K562 (cell line): ENCODE measurements around the gene IRF2. TPM values are rescaled to one million over a fixed set of nuclear protein-coding genes. Genes with fewer than 3 reads are reported as not detected.

Source experiments
- ATAC-seq: fragments of 200-7000 bp; cut with Tn5 transposase; 3 replicates; pipeline ENCODE4 v1.9.1; 2020; ENCODE audit warnings: moderate library complexity
- BruUV-seq: library from RNA; stranded (reverse); fragments of 400-500 nt; replicated peaks from 2 replicates; lab custom pipeline; 2021; lab: Mats Ljungman, UMichigan
- CTCF ChIA-PET: fragments of 300-600 bp; formaldehyde crosslinking; extraction: SDS; loops from one replicate; lab custom pipeline; 2021; ENCODE audit warnings: low intra/inter-chr PET ratio; lab: Yijun Ruan, JAX
- POLR2A ChIA-PET: fragments of 300-600, 350-650 bp; sonication (Branson Sonifier 250); formaldehyde crosslinking; extraction: SDS; loops from one replicate; lab custom pipeline; 2021; ENCODE audit warnings: antibody characterized with exemption, inconsistent platforms; lab: Yijun Ruan, JAX
- DNase-seq, 4 experiments: peaks; one replicate each; pipeline versions ENCODE4 v3.0.0 to v3.0.0-alpha.2; 2011 to 2018; ENCODE audit warnings: low spot score in 3 of 4, mixed read lengths in 3 of 4; ENCODE audit errors: extremely low read depth in 1 of 4
- FAIRE-seq: peaks from 2 replicates; lab custom pipeline; 2011; peaks lifted over from hg19 to GRCh38; lab: Jason Lieb, UNC
- H2AFZ ChIP-seq: 2 replicates; pipeline ENCODE4 v1.6.0; 2011; ENCODE audit warnings: low read depth, low read length, control low read depth, inconsistent platforms
- H3K27ac ChIP-seq: fragments of 200-600 bp; 3 replicates; pipeline ENCODE4 v1.8.0; 2011; ENCODE audit warnings: low read depth, mild to moderate bottlenecking, control low read depth, inconsistent platforms, low read length, moderate library complexity, mixed read lengths; ENCODE audit errors: extremely low read depth
- H3K27me3 ChIP-seq, 2 experiments: fragments of 300-600 bp in 1 of 2; 2 replicates in 1 of 2; 3 replicates in 1 of 2; pipeline versions ENCODE4 v1.6.0 to v1.8.0; 2011; ENCODE audit warnings: inconsistent platforms in 2 of 2, low read length in 2 of 2, mild to moderate bottlenecking in 1 of 2, mixed read lengths in 1 of 2, moderate library complexity in 1 of 2; ENCODE audit not compliant: control insufficient read depth in 2 of 2, insufficient read depth in 2 of 2
- H3K36me3 ChIP-seq: fragments of 300-600 bp; 3 replicates; pipeline ENCODE4 v1.8.0; 2011; ENCODE audit warnings: mild to moderate bottlenecking, low read length, inconsistent platforms; ENCODE audit not compliant: control insufficient read depth, insufficient read depth
- H3K4me1 ChIP-seq, 2 experiments: fragments of 200-600 bp in 1 of 2; replicated peaks in 1 of 2; 2 replicates in 1 of 2; 3 replicates in 1 of 2; pipeline versions ENCODE4 v1.5.1 to v1.8.0; 2011; ENCODE audit warnings: inconsistent platforms in 2 of 2, low read length in 2 of 2, mild to moderate bottlenecking in 1 of 2, mixed read lengths in 1 of 2, moderate library complexity in 1 of 2; ENCODE audit not compliant: control insufficient read depth in 2 of 2, insufficient read depth in 2 of 2
- H3K4me2 ChIP-seq: 2 replicates; pipeline ENCODE4 v1.6.1; 2011; ENCODE audit warnings: low read length, control low read depth, inconsistent platforms, mixed read lengths; ENCODE audit not compliant: insufficient read depth
- H3K4me3 ChIP-seq: fragments of 200-600 bp; sonication (generic), shearing (Covaris generic); 2 replicates; pipeline ENCODE4 v1.5.1; 2016; ENCODE audit warnings: control low read depth, inconsistent platforms
- H3K79me2 ChIP-seq: fragments of 200-600 bp; 3 replicates; pipeline ENCODE4 v1.8.0; 2011; ENCODE audit warnings: low read length, inconsistent platforms; ENCODE audit not compliant: control insufficient read depth, insufficient read depth
- H3K9ac ChIP-seq, 2 experiments: 2 replicates each; pipeline versions ENCODE4 v1.6.0 to v1.6.1; 2011; ENCODE audit warnings: low read depth in 2 of 2, low read length in 2 of 2, control low read depth in 1 of 2, inconsistent platforms in 1 of 2, mild to moderate bottlenecking in 1 of 2, mixed read lengths in 1 of 2; ENCODE audit not compliant: insufficient read depth in 1 of 2
- H3K9me1 ChIP-seq: one replicate; pipeline ENCODE4 v1.6.0; 2011; ENCODE audit warnings: inconsistent platforms, mild to moderate bottlenecking, low read length, moderate library complexity; ENCODE audit not compliant: control insufficient read depth, insufficient read depth
- H3K9me3 ChIP-seq: replicated peaks from 2 replicates; pipeline ENCODE4 v1.5.1; 2011; ENCODE audit warnings: low read depth, low read length, inconsistent platforms; ENCODE audit not compliant: control insufficient read depth, insufficient read depth
- H4K20me1 ChIP-seq: replicated peaks from 2 replicates; pipeline ENCODE4 v1.6.1; 2011; ENCODE audit warnings: low read length, inconsistent platforms, mixed read lengths; ENCODE audit not compliant: control insufficient read depth, insufficient read depth
- ATF1 ChIP-seq, 2 experiments: fragments of 450-650 bp in 1 of 2; IDR thresholded peaks; 2 replicates each; pipeline ENCODE4 v1.6.1; 2016; ENCODE audit warnings: missing compliant biosample characterization in 1 of 2, missing genetic modification characterization in 1 of 2
- CREM ChIP-seq: IDR thresholded peaks from 2 replicates; pipeline ENCODE4 v1.6.1; 2014; ENCODE audit warnings: antibody characterized with exemption, low read depth
- ETS2 ChIP-seq: IDR thresholded peaks from 2 replicates; pipeline ENCODE4 v1.6.1; 2016; ENCODE audit warnings: borderline replicate concordance, missing genetic modification characterization, mild to moderate bottlenecking, moderate library complexity, missing compliant biosample characterization; ENCODE audit not compliant: poor library complexity, severe bottlenecking
- ETV1 ChIP-seq: fragments of 450-650 bp; conservative IDR thresholded peaks from 2 replicates; pipeline ENCODE4 v1.6.1; 2016; ENCODE audit warnings: missing genetic modification characterization, control low read depth, low read depth, missing compliant biosample characterization
- JUND ChIP-seq, 2 experiments: IDR thresholded peaks; 2 replicates in 1 of 2; 3 replicates in 1 of 2; pipeline ENCODE4 v1.6.1; 2011; ENCODE audit warnings: borderline replicate concordance in 2 of 2, low read depth in 2 of 2, low read length in 2 of 2, improper control_type of control experiment in 1 of 2, missing biosample characterization in 1 of 2, missing genetic modification characterization in 1 of 2, missing genetic modification reagents in 1 of 2
- KDM5B ChIP-seq: fragments of 200-600 bp; sonication (generic); IDR thresholded peaks from 2 replicates; pipeline ENCODE4 v1.6.1; 2012; ENCODE audit warnings: low read depth, mild to moderate bottlenecking, moderate library complexity, low read length, control low read depth, inconsistent platforms; ENCODE audit not compliant: insufficient replicate concordance
- MEF2D ChIP-seq: conservative IDR thresholded peaks from 2 replicates; pipeline ENCODE4 v1.6.1; 2016; ENCODE audit warnings: low read depth, missing genetic modification characterization, missing compliant biosample characterization
- PHB ChIP-seq: fragments of 250-450 bp; sonication (Bioruptor Pico); IDR thresholded peaks from 2 replicates; pipeline ENCODE4 v1.5.0; 2021
- SPI1 ChIP-seq: IDR thresholded peaks from 2 replicates; pipeline ENCODE4 v1.6.1; 2011; ENCODE audit warnings: low read depth, low read length, control low read depth, borderline replicate concordance
- USF2 ChIP-seq: sonication (generic); formaldehyde crosslinking; IDR thresholded peaks from 2 replicates; pipeline ENCODE4 v1.5.0; 2020; ENCODE audit warnings: missing genetic modification reagents
- ZNF12 ChIP-seq: sonication (generic); formaldehyde crosslinking; IDR thresholded peaks from 2 replicates; pipeline ENCODE4 v1.4.0; 2020; ENCODE audit warnings: mild to moderate bottlenecking, missing genetic modification reagents
- WGBS: fragments of 100-300 bp; shearing (Covaris generic); methylation state at CpG from one replicate; pipeline ENCODE4 v1.1.6; 2016; ENCODE audit warnings: low coverage, mixed read lengths; ENCODE audit not compliant: insufficient coverage; ENCODE audit errors: missing lambda C conversion rate; 5-methylcytosine and 5-hydroxymethylcytosine counted together
- in situ Hi-C: fragments of 300-500 bp; cut with MboI; formaldehyde crosslinking; loops from 4 replicates; pipeline ENCODE4 v1.15.0; 2018; ENCODE audit warnings: inconsistent platforms, mixed read lengths
- intact Hi-C: fragments of 100-400 bp; cut with micrococcal nuclease; formaldehyde crosslinking; loops from 2 replicates; pipeline ENCODE4 v1.14.2; 2022
- polyA plus RNA-seq, 8 experiments: library from polyadenylated mRNA; depleted of rRNA in 4 of 8; stranded (reverse) in 5 of 8; unstranded in 3 of 8; fragments of >200 nt; fragmentation: Nextera tagmentation in 2 of 8; fragmentation: Illumina TruSeq in 1 of 8; extraction: Ambion mirVana in 2 of 8; extraction: Trizol in 1 of 8; gene quantifications; 2 replicates each; pipeline versions ENCODE4 v1.2.1 to v1.2.3, GENCODE V29; 2011 to 2014; ENCODE audit warnings: inconsistent platforms in 1 of 8, missing spikeins in 1 of 8
- total RNA-seq, 7 experiments: library from RNA; depleted of rRNA in 6 of 7; stranded (reverse); fragments of >200 nt in 6 of 7; fragmentation: Illumina TruSeq in 2 of 7; extraction: Trizol in 2 of 7; gene quantifications; 2 replicates each; pipeline versions ENCODE4 v1.2.1 to v1.2.3, GENCODE V29; 2011 to 2021; ENCODE audit warnings: low replicate concordance in 1 of 7
- TF ChIP-seq, protein P1 (sequence below): fragments of 450-650 bp; IDR thresholded peaks from 2 replicates; pipeline ENCODE4 v1.6.1; 2016
- TF ChIP-seq, protein P2 (sequence below): sonication (generic); formaldehyde crosslinking; IDR thresholded peaks from 2 replicates; pipeline ENCODE4 v1.9.0; 2022; ENCODE audit warnings: mild to moderate bottlenecking, missing genetic modification reagents

The IRF2 gene
- total and polyA plus RNA-seq, 9 of the 15 experiments (the other 6 are each of a cell fraction or from before 2014, with no cell fraction given) = 7.1 to 17.1 (median 11.3) TPM

GRCh38 chr4:184347251-184348239 lies 126.8 kb downstream of the IRF2 start:
- ATAC-seq (peak; percentile 87), DNase-seq (peak; percentile 58 to 82 (median 68)), FAIRE-seq (peak; percentile 91)
- H3K79me2 ChIP-seq = no peaks in the 10 kb centered on the region
- ChIA-PET POLR2A (interaction anchor here (0.8 to 1.8 kb wide), 4 partner anchors 10 to 387 kb away, joined by 3 to 11 read pairs (median 4); partner anchors contain the start of gene CENPU), CTCF (no interaction called here)
- no peaks in the 10 kb centered on the region for H3K27me3 ChIP-seq
- H3K27ac ChIP-seq = peak overlapping the region; percentile 50
- peaks cover 30 to 34% of the 10 kb centered on the region in 2 experiments for H3K4me1 ChIP-seq
- BruUV-seq = no TSS peak
- intact Hi-C loops (loop anchor here (5.0 kb wide), 1 partner anchor 80 kb away; no protein-coding TSS in a partner anchor), in situ Hi-C loops (no loop called here)
- H3K9me3 ChIP-seq = no peaks in the 10 kb centered on the region
- H3K9ac ChIP-seq = peak overlapping the region; percentile 39 to 88; a peak in 3 of 4 replicates
- H3K9me1 ChIP-seq = no peaks in the 10 kb centered on the region
- WGBS = 41% methylated on average over 16 of the region's 16 CpGs
- no peaks in the 10 kb centered on the region for H4K20me1 ChIP-seq
- H3K4me2 ChIP-seq = peak overlapping the region; percentile 47
- H2AFZ ChIP-seq = peak overlapping the region; percentile 92
- H3K36me3 ChIP-seq = no peaks in the 10 kb centered on the region
- no peak overlapping the region for H3K4me3 ChIP-seq
- TF ChIP-seq SPI1 (peak; percentile 35; the same call in 1 of the 2 replicates), ETS2 (no peak), CREM (0 out of 2 replicates have a peak, but pooled peaks have one; percentile 27), ATF1 (CRISPR knock-in tag; IDR thresholded peaks at IDR 0.05) (no peak), ATF1 (tag; IDR thresholded peaks at IDR 0.05) (peak; percentile 65), MEF2D (tag) (no peak), KDM5B (peak; percentile 49), ZNF12 (CRISPR knock-in tag) (0 out of 2 replicates have a peak, but pooled peaks have one; percentile 34), USF2 (CRISPR knock-in tag) (peak; percentile 40; the same call in 1 of the 2 replicates), JUND (IDR thresholded peaks at IDR 0.05; ENCODE audit: borderline replicate concordance, low read depth, low read length) (no peak), JUND (tag; IDR thresholded peaks at IDR 0.05; ENCODE audit: borderline replicate concordance, low read depth, low read length) (peak; percentile 11; the same call in 1 of the 3 replicates), PHB (CRISPR knock-in tag) (no peak), ETV1 (tag) (peak; percentile 7; the same call in 1 of the 2 replicates)
- TF ChIP-seq, protein P1, sequence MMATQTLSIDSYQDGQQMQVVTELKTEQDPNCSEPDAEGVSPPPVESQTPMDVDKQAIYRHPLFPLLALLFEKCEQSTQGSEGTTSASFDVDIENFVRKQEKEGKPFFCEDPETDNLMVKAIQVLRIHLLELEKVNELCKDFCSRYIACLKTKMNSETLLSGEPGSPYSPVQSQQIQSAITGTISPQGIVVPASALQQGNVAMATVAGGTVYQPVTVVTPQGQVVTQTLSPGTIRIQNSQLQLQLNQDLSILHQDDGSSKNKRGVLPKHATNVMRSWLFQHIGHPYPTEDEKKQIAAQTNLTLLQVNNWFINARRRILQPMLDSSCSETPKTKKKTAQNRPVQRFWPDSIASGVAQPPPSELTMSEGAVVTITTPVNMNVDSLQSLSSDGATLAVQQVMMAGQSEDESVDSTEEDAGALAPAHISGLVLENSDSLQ = peak; percentile 48; the same call in 1 of the 2 replicates
- TF ChIP-seq, protein P2, sequence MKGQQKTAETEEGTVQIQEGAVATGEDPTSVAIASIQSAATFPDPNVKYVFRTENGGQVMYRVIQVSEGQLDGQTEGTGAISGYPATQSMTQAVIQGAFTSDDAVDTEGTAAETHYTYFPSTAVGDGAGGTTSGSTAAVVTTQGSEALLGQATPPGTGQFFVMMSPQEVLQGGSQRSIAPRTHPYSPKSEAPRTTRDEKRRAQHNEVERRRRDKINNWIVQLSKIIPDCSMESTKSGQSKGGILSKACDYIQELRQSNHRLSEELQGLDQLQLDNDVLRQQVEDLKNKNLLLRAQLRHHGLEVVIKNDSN = peak; percentile 80
